Measurements from ENCODE around the gene PPARA. TPM values are rescaled to one million over a fixed set of nuclear protein-coding genes. Genes with fewer than 3 reads are reported as not detected.

PPARA gene
- total RNA-seq, 1 donor from 2014 or later: 23.0 TPM

GRCh38 chr22:46121079-46121478 is 29.2 kb upstream of the PPARA start:
- Mint-ChIP-seq H3K27ac (no peak overlapping the region), H3K4me3 (no peak overlapping the region), H3K9me3 (no peaks in the 10 kb centered on the region), H3K27me3 (peaks cover 2% of the 10 kb centered on the region), H3K4me1 (no peaks in the 10 kb centered on the region), H3K36me3 (ENCODE audit: low read depth) (no peaks in the 10 kb centered on the region)
- no peak for TF ChIP-seq CTCF (IDR thresholded peaks at IDR 0.05)
- intact Hi-C loops (cut with micrococcal nuclease): no loop called here
- CTCF ChIA-PET: interaction anchor here (1.1 to 4.8 kb wide), 9 partner anchors 14 to 244 kb away, joined by 3 to 61 read pairs (median 7); partner anchors contain the start of gene GTSE1
- ATAC-seq (ENCODE audit: low read depth) (no peak), DNase-seq (no peak)
- POLR2A ChIA-PET: no interaction called here

GRCh38 chr22:46121523-46122287 is 28.6 kb upstream of the PPARA start:
- ATAC-seq (ENCODE audit: low read depth): no peak
- Mint-ChIP-seq H3K27ac (no peak overlapping the region), H3K4me1 (no peaks in the 10 kb centered on the region), H3K27me3 (peaks cover 2% of the 10 kb centered on the region), H3K36me3 (ENCODE audit: low read depth) (no peaks in the 10 kb centered on the region), H3K9me3 (no peaks in the 10 kb centered on the region), H3K4me3 (no peak overlapping the region)
- POLR2A ChIA-PET: no interaction called here
- TF ChIP-seq CTCF (IDR thresholded peaks at IDR 0.05): no peak
- CTCF ChIA-PET: interaction anchor here (0.8 to 4.8 kb wide), 13 partner anchors 13 to 442 kb away, joined by 3 to 61 read pairs (median 5); partner anchors contain the start of gene GTSE1
- DNase-seq: no peak
- intact Hi-C loops (cut with micrococcal nuclease): loop anchor here (1.0 kb wide), 2 partner anchors 175 to 421 kb away; partner anchors contain the start of gene GTSE1

GRCh38 chr22:46122511-46122971 is 27.8 kb upstream of the PPARA start:
- Mint-ChIP-seq H3K4me1 (no peaks in the 10 kb centered on the region), H3K4me3 (no peak overlapping the region), H3K27me3 (peaks cover 2% of the 10 kb centered on the region), H3K27ac (no peak overlapping the region), H3K36me3 (ENCODE audit: low read depth) (no peaks in the 10 kb centered on the region), H3K9me3 (no peaks in the 10 kb centered on the region)
- TF ChIP-seq CTCF (IDR thresholded peaks at IDR 0.05): peak; percentile 95
- CTCF ChIA-PET: interaction anchor here (0.8 to 4.8 kb wide), 11 partner anchors 13 to 441 kb away, joined by 3 to 61 read pairs (median 5); partner anchors contain the start of gene GTSE1
- POLR2A ChIA-PET: no interaction called here
- intact Hi-C loops (cut with micrococcal nuclease): loop anchor here (1.0 kb wide), 2 partner anchors 174 to 420 kb away; partner anchors contain the start of gene GTSE1
- DNase-seq (peak; percentile 69), ATAC-seq (ENCODE audit: low read depth) (peak; percentile 81)

- TF ChIP-seq CTCF (IDR thresholded peaks at IDR 0.05): no peak
- Mint-ChIP-seq H3K36me3 (ENCODE audit: low read depth) (no peaks in the 10 kb centered on the region), H3K27me3 (peaks cover 2% of the 10 kb centered on the region), H3K4me3 (no peak overlapping the region), H3K27ac (no peak overlapping the region), H3K4me1 (no peaks in the 10 kb centered on the region), H3K9me3 (no peaks in the 10 kb centered on the region)
- intact Hi-C loops (cut with micrococcal nuclease): loop anchor here (1.0 kb wide), 2 partner anchors 173 to 419 kb away; partner anchors contain the start of gene GTSE1
- no peak for DNase-seq
- CTCF ChIA-PET: interaction anchor here (2.0 to 4.8 kb wide), 4 partner anchors 117 to 194 kb away, joined by 16 to 61 read pairs (median 30); partner anchors contain the start of gene GTSE1
- no peak for ATAC-seq (ENCODE audit: low read depth)
- POLR2A ChIA-PET: interaction anchor here (0.5 kb wide), 1 partner anchor 188 kb away, joined by 3 read pairs; no protein-coding TSS in a partner anchor
Measured at GRCh38 chr22:46122980-46123693, 27.2 kb upstream of the PPARA start.

All from activated B cell treated with CpG ODN at 0.5 μM for 24 hours (primary cell).